CD14-positive monocyte (primary cell): ENCODE measurements around the gene IL7R. TPM values are rescaled to one million over a fixed set of nuclear protein-coding genes. Genes with fewer than 3 reads are reported as not detected.

Experiments used
- DNase-seq, 3 donors: peaks; one replicate each; pipeline ENCODE4 v3.0.0-alpha.2; 2011 to 2022
- H2AFZ ChIP-seq: 2 replicates; pipeline ENCODE4 v1.6.0; 2012; ENCODE audit warnings: mild to moderate bottlenecking, low read depth, low read length, inconsistent platforms; ENCODE audit not compliant: insufficient read depth, poor library complexity, severe bottlenecking
- H3K27ac ChIP-seq, 2 donors: 1 replicate in 1 of 2; 2 replicates in 1 of 2; pipeline ENCODE4 v1.5.1; 2012 to 2013; ENCODE audit warnings: low read length in 2 of 2, control low read depth in 1 of 2, inconsistent platforms in 1 of 2, low read depth in 1 of 2, mild to moderate bottlenecking in 1 of 2
- H3K27me3 ChIP-seq, 2 donors: one replicate each; pipeline versions ENCODE4 v1.6.0 to v1.6.1; 2011 to 2013; ENCODE audit warnings: low read length in 2 of 2; ENCODE audit not compliant: control insufficient read depth in 2 of 2, insufficient read depth in 2 of 2
- H3K36me3 ChIP-seq, 2 donors: replicated peaks in 1 of 2; 1 replicate in 1 of 2; 2 replicates in 1 of 2; pipeline versions ENCODE4 v1.5.1 to v1.6.1; 2012 to 2013; ENCODE audit warnings: low read length in 2 of 2, control low read depth in 1 of 2, inconsistent platforms in 1 of 2, mild to moderate bottlenecking in 1 of 2; ENCODE audit not compliant: insufficient read depth in 2 of 2, control insufficient read depth in 1 of 2
- H3K4me1 ChIP-seq, 2 donors: 1 replicate in 1 of 2; 2 replicates in 1 of 2; pipeline versions ENCODE4 v1.5.1 to v1.6.1; 2012 to 2013; ENCODE audit warnings: low read length in 2 of 2, control low read depth in 1 of 2, inconsistent platforms in 1 of 2, mild to moderate bottlenecking in 1 of 2, moderate library complexity in 1 of 2; ENCODE audit not compliant: insufficient read depth in 2 of 2, control insufficient read depth in 1 of 2
- H3K4me2 ChIP-seq: replicated peaks from 2 replicates; pipeline ENCODE3; 2012; ENCODE audit warnings: low read length, moderate library complexity, mild to moderate bottlenecking; ENCODE audit not compliant: poor library complexity, severe bottlenecking; ENCODE audit errors: extremely low read depth
- H3K4me3 ChIP-seq, 3 experiments: fragments of 200-600 bp in 1 of 3; sonication (generic) in 1 of 3; replicated peaks in 1 of 3; 1 replicate in 2 of 3; 2 replicates in 1 of 3; pipeline ENCODE4 v1.5.1; 2011 to 2013; ENCODE audit warnings: low read length in 3 of 3, mild to moderate bottlenecking in 3 of 3, control low read depth in 2 of 3, low read depth in 2 of 3, inconsistent platforms in 1 of 3, moderate library complexity in 1 of 3
- H3K79me2 ChIP-seq: 2 replicates; pipeline ENCODE4 v1.6.0; 2012; ENCODE audit warnings: mild to moderate bottlenecking, control low read depth, inconsistent platforms, low read length, moderate library complexity; ENCODE audit not compliant: insufficient read depth
- H3K9ac ChIP-seq: 2 replicates; pipeline ENCODE4 v1.6.0; 2017; ENCODE audit warnings: low read length, mild to moderate bottlenecking; ENCODE audit not compliant: insufficient read depth, poor library complexity, severe bottlenecking
- H3K9me3 ChIP-seq, 2 donors: replicated peaks in 1 of 2; 1 replicate in 1 of 2; 2 replicates in 1 of 2; pipeline versions ENCODE4 v1.5.1 to v1.6.1; 2012 to 2013; ENCODE audit warnings: low read length in 2 of 2, control low read depth in 1 of 2; ENCODE audit not compliant: control insufficient read depth in 1 of 2, insufficient read depth in 1 of 2
- H4K20me1 ChIP-seq: 2 replicates; pipeline ENCODE4 v1.6.0; 2012; ENCODE audit warnings: mild to moderate bottlenecking, low read length, control low read depth, moderate library complexity; ENCODE audit not compliant: insufficient read depth
- H3K27ac Mint-ChIP-seq, 7 donors: one replicate each; pipeline ENCODE4 v1.8.0; 2020; ENCODE audit warnings: mild to moderate bottlenecking in 7 of 7, mixed read lengths in 7 of 7, moderate library complexity in 6 of 7, inconsistent platforms in 2 of 7
- H3K27me3 Mint-ChIP-seq, 3 donors: one replicate each; pipeline ENCODE4 v1.8.0; 2021 to 2022; ENCODE audit warnings: low read depth in 3 of 3, mild to moderate bottlenecking in 3 of 3, mixed read lengths in 3 of 3, moderate library complexity in 3 of 3, inconsistent platforms in 1 of 3
- H3K36me3 Mint-ChIP-seq, 2 donors: one replicate each; pipeline ENCODE4 v1.8.0; 2020; ENCODE audit warnings: mixed read lengths in 2 of 2, inconsistent platforms in 1 of 2, mild to moderate bottlenecking in 1 of 2
- H3K4me1 Mint-ChIP-seq: one replicate; pipeline ENCODE4 v1.8.0; 2020; ENCODE audit warnings: mild to moderate bottlenecking, mixed read lengths
- H3K4me3 Mint-ChIP-seq, 2 donors: one replicate each; pipeline ENCODE4 v1.8.0; 2020; ENCODE audit warnings: mild to moderate bottlenecking in 2 of 2, mixed read lengths in 2 of 2, moderate library complexity in 1 of 2
- H3K9me3 Mint-ChIP-seq, 7 donors: one replicate each; pipeline ENCODE4 v1.8.0; 2020 to 2022; ENCODE audit warnings: mixed read lengths in 7 of 7, mild to moderate bottlenecking in 6 of 7, moderate library complexity in 6 of 7, inconsistent platforms in 2 of 7
- WGBS: methylation state at CpG from one replicate; pipeline ENCODE4 v1.1.5; 2013; ENCODE audit warnings: missing lambda C conversion rate; ENCODE audit not compliant: insufficient coverage; 5-methylcytosine and 5-hydroxymethylcytosine counted together
- intact Hi-C, 2 donors: fragments of 100-400 bp; cut with micrococcal nuclease; formaldehyde crosslinking; loops; one replicate each; pipeline versions ENCODE4 v1.15.0 to v1.15.1; 2023
- polyA plus RNA-seq, 3 donors: library from polyadenylated mRNA; depleted of rRNA in 1 of 3; unstranded in 2 of 3; stranded (reverse) in 1 of 3; fragments of 300-500 nt in 2 of 3; fragments of >200 nt in 1 of 3; fragmentation: Illumina TruSeq in 2 of 3; gene quantifications; 1 replicate in 2 of 3; 2 replicates in 1 of 3; pipeline ENCODE4 v1.2.3, GENCODE V29; 2012 to 2021
- TF ChIP-seq, protein P1 (sequence below): fragments of 200-600 bp; IDR thresholded peaks from one replicate; pipeline ENCODE4 v1.8.0; 2022; ENCODE audit warnings: antibody characterized with exemption, mild to moderate bottlenecking

Gene IL7R
- polyA plus RNA-seq, 3 donors = 0.12 to 1.9 (median 1.1) TPM

GRCh38 chr5:35878079-35878478 lies 21.4 kb downstream of the IL7R start:
- no peak overlapping the region for H3K27ac Mint-ChIP-seq
- H3K27ac ChIP-seq = no peak overlapping the region
- intact Hi-C loops = no loop called here
- no peaks in the 10 kb centered on the region for H3K9me3 ChIP-seq
- H3K9me3 Mint-ChIP-seq = peaks cover 0 to 7% (median 2%) of the 10 kb centered on the region in 7 donors
- H2AFZ ChIP-seq = no peak overlapping the region
- no peak overlapping the region for H3K9ac ChIP-seq
- DNase-seq = no peak
- no peak overlapping the region for H3K4me3 Mint-ChIP-seq
- no peak overlapping the region for H3K4me2 ChIP-seq
- no peak overlapping the region for H3K4me3 ChIP-seq
- TF ChIP-seq, protein P1, sequence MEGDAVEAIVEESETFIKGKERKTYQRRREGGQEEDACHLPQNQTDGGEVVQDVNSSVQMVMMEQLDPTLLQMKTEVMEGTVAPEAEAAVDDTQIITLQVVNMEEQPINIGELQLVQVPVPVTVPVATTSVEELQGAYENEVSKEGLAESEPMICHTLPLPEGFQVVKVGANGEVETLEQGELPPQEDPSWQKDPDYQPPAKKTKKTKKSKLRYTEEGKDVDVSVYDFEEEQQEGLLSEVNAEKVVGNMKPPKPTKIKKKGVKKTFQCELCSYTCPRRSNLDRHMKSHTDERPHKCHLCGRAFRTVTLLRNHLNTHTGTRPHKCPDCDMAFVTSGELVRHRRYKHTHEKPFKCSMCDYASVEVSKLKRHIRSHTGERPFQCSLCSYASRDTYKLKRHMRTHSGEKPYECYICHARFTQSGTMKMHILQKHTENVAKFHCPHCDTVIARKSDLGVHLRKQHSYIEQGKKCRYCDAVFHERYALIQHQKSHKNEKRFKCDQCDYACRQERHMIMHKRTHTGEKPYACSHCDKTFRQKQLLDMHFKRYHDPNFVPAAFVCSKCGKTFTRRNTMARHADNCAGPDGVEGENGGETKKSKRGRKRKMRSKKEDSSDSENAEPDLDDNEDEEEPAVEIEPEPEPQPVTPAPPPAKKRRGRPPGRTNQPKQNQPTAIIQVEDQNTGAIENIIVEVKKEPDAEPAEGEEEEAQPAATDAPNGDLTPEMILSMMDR = no peak
- no peaks in the 10 kb centered on the region for H4K20me1 ChIP-seq
- H3K4me1 ChIP-seq = peaks cover 11 to 20% of the 10 kb centered on the region in 2 donors
- H3K36me3 Mint-ChIP-seq = no peaks in the 10 kb centered on the region
- H3K27me3 ChIP-seq = no peaks in the 10 kb centered on the region
- H3K27me3 Mint-ChIP-seq = no peaks in the 10 kb centered on the region
- H3K79me2 ChIP-seq = no peaks in the 10 kb centered on the region
- H3K36me3 ChIP-seq = no peaks in the 10 kb centered on the region
- peaks cover 22% of the 10 kb centered on the region for H3K4me1 Mint-ChIP-seq

DNA sequence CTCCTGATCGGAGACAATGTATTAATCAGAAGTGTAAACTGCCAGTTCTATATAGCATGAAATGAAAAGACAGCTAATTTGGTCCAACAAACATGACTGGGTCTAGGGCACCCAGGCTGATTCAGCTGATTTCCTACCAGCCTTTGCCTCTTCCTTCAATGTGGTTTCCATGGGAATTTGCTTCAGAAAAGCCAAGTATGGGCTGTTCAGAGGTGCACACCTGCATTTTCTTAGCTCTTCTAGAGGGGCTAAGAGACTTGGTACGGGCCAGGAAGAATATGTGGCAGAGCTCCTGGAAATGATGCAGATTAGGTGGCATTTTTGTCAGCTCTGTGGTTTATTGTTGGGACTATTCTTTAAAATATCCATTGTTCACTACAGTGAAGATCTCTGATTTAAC lies 22.4 kb downstream of the IL7R start:
- Mint-ChIP-seq H3K9me3 (peaks cover 0 to 10% (median 2%) of the 10 kb centered on the region in 7 donors), H3K27me3 (no peaks in the 10 kb centered on the region), H3K27ac (no peak overlapping the region), H3K4me1 (peaks cover 32% of the 10 kb centered on the region), H3K36me3 (no peaks in the 10 kb centered on the region), H3K4me3 (no peak overlapping the region)
- H3K9me3 ChIP-seq = no peaks in the 10 kb centered on the region
- H3K9ac ChIP-seq = no peak overlapping the region
- DNase-seq = no peak
- intact Hi-C loops = no loop called here
- H2AFZ ChIP-seq = no peak overlapping the region
- H4K20me1 ChIP-seq = no peaks in the 10 kb centered on the region
- no peaks in the 10 kb centered on the region for H3K79me2 ChIP-seq
- peaks cover 16 to 27% of the 10 kb centered on the region in 2 donors for H3K4me1 ChIP-seq
- 100% methylated on average over 1 of the region's 2 CpGs for WGBS
- H3K4me2 ChIP-seq = no peak overlapping the region
- TF ChIP-seq, protein P1 = no peak
- no peaks in the 10 kb centered on the region for H3K36me3 ChIP-seq
- H3K27ac ChIP-seq = no peak overlapping the region
- H3K4me3 ChIP-seq = no peak overlapping the region
- no peaks in the 10 kb centered on the region for H3K27me3 ChIP-seq
